ENCODE results near the gene PTCH1.

The PTCH1 gene

GRCh38 chr9:95437559-95437958 is 79.2 kb downstream of the PTCH1 start:
- no peak for DNase-seq (ENCODE audit: low spot score)

DNA sequence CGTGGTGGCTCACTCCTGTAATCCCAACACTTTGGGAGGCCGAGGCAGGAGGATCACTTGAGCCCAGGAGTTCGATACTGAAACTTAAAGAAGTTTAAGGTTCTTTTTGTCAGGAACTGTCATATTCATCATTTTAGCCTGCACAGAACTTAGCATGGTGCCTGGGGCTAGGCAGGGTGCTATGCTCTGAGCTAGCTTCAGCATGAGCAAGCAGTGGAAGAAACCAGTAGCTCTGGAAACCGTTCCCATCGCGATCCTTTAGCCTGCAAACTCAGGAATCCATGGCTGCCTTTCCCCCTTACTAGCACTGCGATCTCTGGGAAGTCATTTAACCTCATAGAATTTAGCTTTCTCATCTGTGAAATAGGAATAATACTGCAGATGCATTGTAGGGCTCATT is 80.4 kb downstream of the PTCH1 start:
- no peak for DNase-seq (ENCODE audit: low spot score)

GRCh38 chr9:95435074-95435728 is 81.6 kb downstream of the PTCH1 start:
- no peak for DNase-seq (ENCODE audit: low spot score)

DNA sequence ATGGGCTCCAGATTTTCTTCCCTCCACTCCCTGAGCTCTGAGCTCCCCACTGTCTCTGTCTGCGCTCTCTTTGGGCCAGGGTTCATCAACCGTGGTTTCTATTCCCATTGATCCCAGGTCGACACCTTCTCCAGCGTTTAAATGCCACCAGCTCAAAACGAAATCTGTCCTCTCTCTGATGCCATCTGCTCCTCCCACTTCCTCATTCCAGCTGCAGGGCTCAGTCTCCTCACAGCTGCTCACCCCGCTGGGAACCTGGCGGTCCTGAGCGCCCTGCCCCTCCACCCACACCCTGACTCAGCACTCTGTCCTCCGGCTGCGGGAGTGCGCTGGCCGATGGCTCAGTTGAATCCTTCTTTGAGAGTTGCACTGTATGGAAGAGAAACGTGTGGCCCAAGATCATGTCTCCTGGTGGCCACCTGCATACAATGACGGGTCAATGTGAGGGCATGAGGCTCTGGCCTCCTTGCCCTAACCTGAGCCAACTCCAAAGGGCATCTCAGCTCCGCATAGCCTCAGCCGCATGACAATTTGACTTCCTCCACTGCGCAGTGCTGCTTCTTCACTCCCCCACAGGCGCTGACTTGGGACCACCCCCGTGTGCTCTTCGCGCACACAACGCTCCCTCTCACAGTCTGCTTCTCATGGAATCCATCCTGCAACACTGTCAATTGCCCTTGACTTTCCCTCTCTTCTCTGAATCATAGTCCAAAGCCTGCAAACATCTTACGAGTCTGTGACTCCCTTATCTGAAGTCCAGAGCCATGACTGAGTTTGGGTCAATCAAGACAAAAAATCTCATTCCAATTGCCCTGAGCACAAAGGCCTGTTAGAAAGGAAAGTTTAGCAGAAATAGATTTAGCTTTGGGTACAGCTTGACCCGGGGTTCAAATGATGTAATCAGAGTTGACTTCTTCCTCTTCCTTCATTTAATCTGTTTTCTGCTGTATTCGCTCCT is 82.4 kb downstream of the PTCH1 start:
- no peak for DNase-seq (ENCODE audit: low spot score)

- DNase-seq (ENCODE audit: low spot score) = no peak
Measured at GRCh38 chr9:95433096-95433819, 83.5 kb downstream of the PTCH1 start.

GRCh38 chr9:95431286-95431685 is 85.5 kb downstream of the PTCH1 start:
- no peak for DNase-seq (ENCODE audit: low spot score)

DNA sequence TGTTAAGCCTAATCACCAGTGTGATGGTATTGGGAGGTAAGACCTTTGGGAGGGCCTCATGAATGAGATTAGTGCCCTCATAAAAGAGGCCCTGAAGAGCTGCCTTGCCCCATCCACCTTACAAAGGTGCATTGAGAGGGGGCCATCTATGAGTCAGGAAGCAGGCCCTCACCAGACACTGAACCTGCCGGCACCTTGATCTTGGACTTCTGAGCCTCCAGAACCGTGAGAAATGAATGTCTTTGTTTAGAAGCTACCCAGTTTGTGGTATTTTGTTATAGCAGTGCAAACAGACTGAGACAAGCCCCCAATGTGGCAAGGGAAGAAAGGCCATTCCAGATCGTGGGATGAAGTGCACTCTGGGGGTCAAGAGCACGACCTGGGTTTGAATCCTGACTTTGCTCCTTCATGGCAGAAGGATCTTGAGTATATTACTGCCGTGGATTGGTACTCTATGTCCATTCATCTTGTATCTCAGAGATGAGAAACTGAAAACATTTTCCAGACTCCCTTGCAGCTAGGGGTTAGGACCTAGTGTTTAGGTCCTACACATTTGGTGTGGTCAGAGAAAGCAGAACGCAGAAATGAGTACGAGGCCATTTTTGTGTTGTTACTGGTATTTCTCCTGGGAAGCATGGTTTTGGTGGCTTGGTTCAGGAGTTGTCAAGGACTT is 86.7 kb downstream of the PTCH1 start:
- no peak for DNase-seq (ENCODE audit: low spot score)

- no peak for DNase-seq (ENCODE audit: low spot score)
Measured at GRCh38 chr9:95429096-95429495, 87.7 kb downstream of the PTCH1 start.

GRCh38 chr9:95425910-95426551 is 90.7 kb downstream of the PTCH1 start:
- peak; percentile 43 for DNase-seq (ENCODE audit: low spot score)

GRCh38 chr9:95422650-95423049 is 94.1 kb downstream of the PTCH1 start:
- no peak for DNase-seq (ENCODE audit: low spot score)

GRCh38 chr9:95420518-95420917 is 96.3 kb downstream of the PTCH1 start:
- DNase-seq (ENCODE audit: low spot score) = no peak

DNA sequence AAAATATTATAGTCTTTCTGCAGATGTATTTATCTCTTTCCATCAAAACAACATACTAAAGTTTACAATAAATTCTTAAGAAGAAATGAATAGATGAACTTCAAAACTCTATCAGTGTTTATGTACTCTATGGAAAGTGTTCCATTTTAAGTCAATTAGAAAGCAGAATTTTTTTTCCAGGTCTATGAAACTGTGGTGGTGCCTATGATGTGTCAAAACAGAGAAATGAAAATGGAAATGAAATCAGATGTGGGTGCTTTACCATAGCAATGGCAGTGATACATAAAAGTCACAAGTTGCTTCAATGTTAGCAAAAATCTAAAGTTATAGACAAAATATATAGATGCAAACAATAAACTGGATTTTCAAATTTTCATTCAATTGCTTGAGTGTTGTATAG is 97.3 kb downstream of the PTCH1 start:
- DNase-seq (ENCODE audit: low spot score) = no peak

- no peak for DNase-seq (ENCODE audit: low spot score)
Measured at GRCh38 chr9:95415158-95415557, 101.6 kb downstream of the PTCH1 start.

- DNase-seq (ENCODE audit: low spot score) = no peak
Measured at GRCh38 chr9:95413793-95414192, 103.0 kb downstream of the PTCH1 start.

DNA sequence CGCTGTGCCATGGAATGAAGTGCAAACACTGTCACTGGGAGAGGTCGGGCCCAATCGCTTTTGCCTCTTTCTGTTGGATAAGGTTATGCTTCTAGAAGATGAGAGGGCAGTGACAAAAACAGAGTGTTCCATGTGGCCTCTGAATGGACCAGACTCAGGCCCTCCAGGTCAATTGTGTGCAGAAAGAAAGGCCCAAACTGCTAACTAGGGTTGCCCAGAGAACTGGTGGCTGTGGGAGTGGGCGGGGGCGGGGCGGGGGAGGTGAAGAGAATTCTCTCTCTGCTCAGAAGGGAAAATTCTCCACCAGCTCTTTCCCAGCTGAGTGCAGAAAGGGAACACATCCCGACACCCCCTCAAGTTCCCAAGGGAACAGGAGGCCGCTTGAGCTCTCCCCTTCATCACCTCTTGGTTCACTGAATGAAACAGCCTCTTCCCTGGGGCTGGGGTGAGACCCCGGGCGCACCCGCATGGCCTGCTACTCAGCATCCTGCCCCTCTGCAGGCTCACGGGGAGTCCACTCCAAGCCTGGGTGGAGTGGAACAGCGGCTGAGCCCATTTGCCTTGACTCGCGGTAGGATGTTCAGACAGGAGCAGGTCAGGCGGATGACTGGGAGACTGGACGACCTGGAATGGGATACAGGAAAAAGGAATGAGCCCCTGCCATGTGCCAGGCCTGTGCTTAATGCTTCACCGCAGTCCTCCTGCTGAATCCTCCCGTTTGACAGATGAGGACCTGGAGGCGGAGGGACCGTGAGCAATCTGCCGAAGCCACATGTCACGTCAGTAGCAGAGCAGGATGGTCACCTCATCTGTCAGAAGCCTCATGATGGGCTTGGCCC is 105.5 kb downstream of the PTCH1 start:
- no peak for DNase-seq (ENCODE audit: low spot score)

GRCh38 chr9:95409650-95410426 is 106.9 kb downstream of the PTCH1 start:
- DNase-seq (ENCODE audit: low spot score) = no peak

- DNase-seq (ENCODE audit: low spot score) = no peak
Measured at GRCh38 chr9:95407524-95407923, 109.2 kb downstream of the PTCH1 start.

DNA sequence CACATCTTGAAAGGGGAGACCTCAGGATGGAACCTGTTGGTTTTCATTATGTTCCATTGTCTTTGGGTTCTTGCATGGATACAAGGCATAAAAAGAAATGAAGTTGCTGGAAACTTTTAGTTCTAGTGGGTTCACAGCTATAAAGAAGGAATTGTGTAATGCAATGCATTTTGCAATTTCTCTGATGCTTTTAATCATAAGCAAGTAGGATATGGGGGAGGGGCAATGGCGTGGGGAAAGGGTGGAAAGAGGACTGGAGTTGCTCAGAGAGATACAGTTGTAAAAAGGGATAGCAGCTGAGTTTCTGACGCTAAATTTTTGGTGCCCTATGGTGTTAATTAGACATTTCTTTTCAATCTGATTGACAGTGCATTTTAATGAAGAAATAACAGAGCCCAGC is 110.7 kb downstream of the PTCH1 start:
- no peak for DNase-seq (ENCODE audit: low spot score)

GRCh38 chr9:95399261-95399660 is 117.5 kb downstream of the PTCH1 start:
- no peak for DNase-seq (ENCODE audit: low spot score)

Measured in HuH-7.5 (cell line).